ENCODE data around the gene HNRNPA3. TPM values are rescaled to one million over a fixed set of nuclear protein-coding genes. Genes with fewer than 3 reads are reported as not detected.

The HNRNPA3 gene
- total and polyA plus RNA-seq, 2 experiments from 2014 or later = 151 to 290 TPM

DNA sequence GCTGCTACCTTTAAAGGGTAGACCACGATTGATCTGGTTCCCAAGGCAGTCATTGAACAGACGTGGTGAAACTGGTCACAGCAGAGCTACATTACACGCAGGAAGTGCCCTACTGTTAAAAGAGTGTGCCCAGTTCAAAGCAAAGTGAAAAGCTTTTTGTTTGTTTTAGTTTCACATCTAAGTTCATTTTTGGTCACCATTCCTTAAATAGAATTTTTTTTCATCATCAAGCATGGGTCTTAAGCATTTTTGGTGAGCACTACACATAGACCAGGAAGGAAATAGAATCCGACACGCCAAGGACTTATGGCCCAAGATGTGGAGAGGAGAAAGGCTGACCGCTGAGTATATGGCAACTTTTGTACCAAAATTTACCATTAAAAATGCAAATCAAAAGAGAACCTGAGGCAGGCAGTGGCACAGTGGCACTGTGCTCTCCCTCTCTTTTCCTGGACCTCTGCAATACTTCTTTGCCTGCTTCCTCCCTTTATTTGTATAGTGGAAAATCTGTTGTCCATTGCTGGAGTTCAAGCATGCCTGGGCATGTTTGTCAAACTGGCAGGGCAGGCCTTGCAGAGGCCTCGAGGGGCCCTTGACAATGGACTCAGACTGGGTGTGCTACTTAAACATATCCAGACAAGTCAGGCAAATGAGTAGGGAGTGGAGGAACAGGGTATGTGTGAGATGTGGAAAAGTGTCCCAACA is 42.6 kb upstream of the HNRNPA3 start:
- Histone ChIP-seq H3F3A (replicated peaks; ENCODE audit: low read depth) (no peaks in the 10 kb centered on the region), H3K36me3 (ENCODE audit: insufficient read depth) (no peaks in the 10 kb centered on the region), H2AFZ (peak overlapping the region; percentile 57; the same call in 1 of the 2 replicates), H3K4me3 (no peak overlapping the region), H3K9me2 (ENCODE audit: insufficient read depth) (no peaks in the 10 kb centered on the region), H3K4me1 (ENCODE audit: insufficient read depth) (peaks cover 27% of the 10 kb centered on the region), H4K20me1 (replicated peaks; ENCODE audit: insufficient read depth) (no peaks in the 10 kb centered on the region), H3K27ac (ENCODE audit: low read depth) (no peak overlapping the region; the same call in 1 of the 2 replicates), H3K4me2 (no peak overlapping the region), H3K27me3 (ENCODE audit: insufficient read depth) (no peaks in the 10 kb centered on the region), H3K79me2 (replicated peaks; ENCODE audit: insufficient read depth) (no peaks in the 10 kb centered on the region)
- Mint-ChIP-seq H3K9me3 (no peaks in the 10 kb centered on the region), H3K4me1 (peaks cover 30% of the 10 kb centered on the region), H3K27ac (peak overlapping the region; percentile 82), H3K27me3 (ENCODE audit: insufficient read depth, low read depth, poor library complexity) (peaks cover 3% of the 10 kb centered on the region), H3K4me3 (no peak overlapping the region), H3K36me3 (ENCODE audit: low read depth) (no peaks in the 10 kb centered on the region)
- DNase-seq (ENCODE audit: low spot score) = no peak
- ATAC-seq = no peak
- TF ChIP-seq CREB1 (CRISPR knock-in tag; IDR thresholded peaks at IDR 0.05; ENCODE audit: low read depth) (no peak), NANOG (IDR thresholded peaks at IDR 0.05; ENCODE audit: borderline replicate concordance) (no peak), EZH2phosphoT487 (IDR thresholded peaks at IDR 0.05; ENCODE audit: unreplicated experiment) (no peak), ZNF114 (CRISPR knock-in tag; IDR thresholded peaks at IDR 0.05) (no peak), ZNF331 (CRISPR knock-in tag; IDR thresholded peaks at IDR 0.05; ENCODE audit: low read depth) (no peak), EZH2 (IDR thresholded peaks at IDR 0.05; ENCODE audit: low read depth, unreplicated experiment) (no peak), JUNB (IDR thresholded peaks at IDR 0.05; ENCODE audit: unreplicated experiment) (no peak), ETS1 (IDR thresholded peaks at IDR 0.05) (no peak), STAT1 (IDR thresholded peaks at IDR 0.05; ENCODE audit: unreplicated experiment) (no peak), POLR2AphosphoS5 (IDR thresholded peaks at IDR 0.05; ENCODE audit: low read depth) (no peak)
- TF ChIP-seq, protein P1, sequence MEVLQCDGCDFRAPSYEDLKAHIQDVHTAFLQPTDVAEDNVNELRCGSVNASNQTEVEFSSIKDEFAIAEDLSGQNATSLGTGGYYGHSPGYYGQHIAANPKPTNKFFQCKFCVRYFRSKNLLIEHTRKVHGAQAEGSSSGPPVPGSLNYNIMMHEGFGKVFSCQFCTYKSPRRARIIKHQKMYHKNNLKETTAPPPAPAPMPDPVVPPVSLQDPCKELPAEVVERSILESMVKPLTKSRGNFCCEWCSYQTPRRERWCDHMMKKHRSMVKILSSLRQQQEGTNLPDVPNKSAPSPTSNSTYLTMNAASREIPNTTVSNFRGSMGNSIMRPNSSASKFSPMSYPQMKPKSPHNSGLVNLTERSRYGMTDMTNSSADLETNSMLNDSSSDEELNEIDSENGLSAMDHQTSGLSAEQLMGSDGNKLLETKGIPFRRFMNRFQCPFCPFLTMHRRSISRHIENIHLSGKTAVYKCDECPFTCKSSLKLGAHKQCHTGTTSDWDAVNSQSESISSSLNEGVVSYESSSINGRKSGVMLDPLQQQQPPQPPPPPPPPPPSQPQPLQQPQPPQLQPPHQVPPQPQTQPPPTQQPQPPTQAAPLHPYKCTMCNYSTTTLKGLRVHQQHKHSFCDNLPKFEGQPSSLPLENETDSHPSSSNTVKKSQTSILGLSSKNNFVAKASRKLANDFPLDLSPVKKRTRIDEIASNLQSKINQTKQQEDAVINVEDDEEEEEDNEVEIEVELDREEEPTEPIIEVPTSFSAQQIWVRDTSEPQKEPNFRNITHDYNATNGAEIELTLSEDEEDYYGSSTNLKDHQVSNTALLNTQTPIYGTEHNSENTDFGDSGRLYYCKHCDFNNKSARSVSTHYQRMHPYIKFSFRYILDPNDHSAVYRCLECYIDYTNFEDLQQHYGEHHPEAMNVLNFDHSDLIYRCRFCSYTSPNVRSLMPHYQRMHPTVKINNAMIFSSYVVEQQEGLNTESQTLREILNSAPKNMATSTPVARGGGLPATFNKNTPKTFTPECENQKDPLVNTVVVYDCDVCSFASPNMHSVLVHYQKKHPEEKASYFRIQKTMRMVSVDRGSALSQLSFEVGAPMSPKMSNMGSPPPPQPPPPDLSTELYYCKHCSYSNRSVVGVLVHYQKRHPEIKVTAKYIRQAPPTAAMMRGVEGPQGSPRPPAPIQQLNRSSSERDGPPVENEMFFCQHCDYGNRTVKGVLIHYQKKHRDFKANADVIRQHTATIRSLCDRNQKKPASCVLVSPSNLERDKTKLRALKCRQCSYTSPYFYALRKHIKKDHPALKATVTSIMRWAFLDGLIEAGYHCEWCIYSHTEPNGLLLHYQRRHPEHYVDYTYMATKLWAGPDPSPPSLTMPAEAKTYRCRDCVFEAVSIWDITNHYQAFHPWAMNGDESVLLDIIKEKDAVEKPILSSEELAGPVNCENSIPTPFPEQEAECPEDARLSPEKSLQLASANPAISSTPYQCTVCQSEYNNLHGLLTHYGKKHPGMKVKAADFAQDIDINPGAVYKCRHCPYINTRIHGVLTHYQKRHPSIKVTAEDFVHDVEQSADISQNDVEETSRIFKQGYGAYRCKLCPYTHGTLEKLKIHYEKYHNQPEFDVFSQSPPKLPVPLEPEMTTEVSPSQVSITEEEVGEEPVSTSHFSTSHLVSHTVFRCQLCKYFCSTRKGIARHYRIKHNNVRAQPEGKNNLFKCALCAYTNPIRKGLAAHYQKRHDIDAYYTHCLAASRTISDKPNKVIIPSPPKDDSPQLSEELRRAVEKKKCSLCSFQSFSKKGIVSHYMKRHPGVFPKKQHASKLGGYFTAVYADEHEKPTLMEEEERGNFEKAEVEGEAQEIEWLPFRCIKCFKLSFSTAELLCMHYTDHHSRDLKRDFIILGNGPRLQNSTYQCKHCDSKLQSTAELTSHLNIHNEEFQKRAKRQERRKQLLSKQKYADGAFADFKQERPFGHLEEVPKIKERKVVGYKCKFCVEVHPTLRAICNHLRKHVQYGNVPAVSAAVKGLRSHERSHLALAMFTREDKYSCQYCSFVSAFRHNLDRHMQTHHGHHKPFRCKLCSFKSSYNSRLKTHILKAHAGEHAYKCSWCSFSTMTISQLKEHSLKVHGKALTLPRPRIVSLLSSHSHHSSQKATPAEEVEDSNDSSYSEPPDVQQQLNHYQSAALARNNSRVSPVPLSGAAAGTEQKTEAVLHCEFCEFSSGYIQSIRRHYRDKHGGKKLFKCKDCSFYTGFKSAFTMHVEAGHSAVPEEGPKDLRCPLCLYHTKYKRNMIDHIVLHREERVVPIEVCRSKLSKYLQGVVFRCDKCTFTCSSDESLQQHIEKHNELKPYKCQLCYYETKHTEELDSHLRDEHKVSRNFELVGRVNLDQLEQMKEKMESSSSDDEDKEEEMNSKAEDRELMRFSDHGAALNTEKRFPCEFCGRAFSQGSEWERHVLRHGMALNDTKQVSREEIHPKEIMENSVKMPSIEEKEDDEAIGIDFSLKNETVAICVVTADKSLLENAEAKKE (CRISPR knock-in tag; IDR thresholded peaks at IDR 0.05) = no peak
- TF ChIP-seq, protein P2, sequence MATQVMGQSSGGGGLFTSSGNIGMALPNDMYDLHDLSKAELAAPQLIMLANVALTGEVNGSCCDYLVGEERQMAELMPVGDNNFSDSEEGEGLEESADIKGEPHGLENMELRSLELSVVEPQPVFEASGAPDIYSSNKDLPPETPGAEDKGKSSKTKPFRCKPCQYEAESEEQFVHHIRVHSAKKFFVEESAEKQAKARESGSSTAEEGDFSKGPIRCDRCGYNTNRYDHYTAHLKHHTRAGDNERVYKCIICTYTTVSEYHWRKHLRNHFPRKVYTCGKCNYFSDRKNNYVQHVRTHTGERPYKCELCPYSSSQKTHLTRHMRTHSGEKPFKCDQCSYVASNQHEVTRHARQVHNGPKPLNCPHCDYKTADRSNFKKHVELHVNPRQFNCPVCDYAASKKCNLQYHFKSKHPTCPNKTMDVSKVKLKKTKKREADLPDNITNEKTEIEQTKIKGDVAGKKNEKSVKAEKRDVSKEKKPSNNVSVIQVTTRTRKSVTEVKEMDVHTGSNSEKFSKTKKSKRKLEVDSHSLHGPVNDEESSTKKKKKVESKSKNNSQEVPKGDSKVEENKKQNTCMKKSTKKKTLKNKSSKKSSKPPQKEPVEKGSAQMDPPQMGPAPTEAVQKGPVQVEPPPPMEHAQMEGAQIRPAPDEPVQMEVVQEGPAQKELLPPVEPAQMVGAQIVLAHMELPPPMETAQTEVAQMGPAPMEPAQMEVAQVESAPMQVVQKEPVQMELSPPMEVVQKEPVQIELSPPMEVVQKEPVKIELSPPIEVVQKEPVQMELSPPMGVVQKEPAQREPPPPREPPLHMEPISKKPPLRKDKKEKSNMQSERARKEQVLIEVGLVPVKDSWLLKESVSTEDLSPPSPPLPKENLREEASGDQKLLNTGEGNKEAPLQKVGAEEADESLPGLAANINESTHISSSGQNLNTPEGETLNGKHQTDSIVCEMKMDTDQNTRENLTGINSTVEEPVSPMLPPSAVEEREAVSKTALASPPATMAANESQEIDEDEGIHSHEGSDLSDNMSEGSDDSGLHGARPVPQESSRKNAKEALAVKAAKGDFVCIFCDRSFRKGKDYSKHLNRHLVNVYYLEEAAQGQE (IDR thresholded peaks at IDR 0.05; ENCODE audit: unreplicated experiment) = no peak
